K562 (cell line): ENCODE results near the gene GPR4. TPM values are rescaled to one million over a fixed set of nuclear protein-coding genes. Genes with fewer than 3 reads are reported as not detected.

ENCODE experiments used
- CXXC5 ChIP-seq: fragments of 250-450 bp; sonication (Bioruptor Pico); IDR thresholded peaks from 2 replicates; pipeline ENCODE4 v1.8.0; 2022; ENCODE audit warnings: inconsistent platforms, mild to moderate bottlenecking, moderate library complexity
- HDGF ChIP-seq: fragments of 450-650 bp; IDR thresholded peaks from 2 replicates; pipeline ENCODE4 v1.6.1; 2016
- HNRNPUL1 ChIP-seq: fragments of 200-400 bp; formaldehyde crosslinking; IDR thresholded peaks from 2 replicates; pipeline ENCODE4 v1.6.1; 2017; ENCODE audit warnings: low read length
- KDM1A ChIP-seq, 2 experiments: fragments of 450-650 bp; IDR thresholded peaks; 2 replicates each; pipeline ENCODE4 v1.6.1; 2016; ENCODE audit warnings: mild to moderate bottlenecking in 2 of 2
- KLF13 ChIP-seq: fragments of 450-650 bp; IDR thresholded peaks from 2 replicates; pipeline ENCODE4 v1.6.1; 2016; ENCODE audit warnings: missing genetic modification characterization, low read depth, mild to moderate bottlenecking, missing compliant biosample characterization, moderate library complexity, borderline replicate concordance
- LARP7 ChIP-seq: fragments of 450-650 bp; IDR thresholded peaks from 2 replicates; pipeline ENCODE4 v1.6.1; 2016
- MECOM ChIP-seq: fragments of 250-450 bp; sonication (Bioruptor Pico); IDR thresholded peaks from 2 replicates; pipeline ENCODE4 v1.8.0; 2022; ENCODE audit warnings: inconsistent platforms
- MLLT1 ChIP-seq, 2 experiments: fragments of 450-650 bp; IDR thresholded peaks; 2 replicates each; pipeline ENCODE4 v1.6.1; 2016
- NR1H2 ChIP-seq: sonication (generic); formaldehyde crosslinking; IDR thresholded peaks from 2 replicates; pipeline ENCODE4 v1.4.0; 2020; ENCODE audit warnings: mild to moderate bottlenecking, missing genetic modification reagents
- PHF20 ChIP-seq: fragments of 450-650 bp; IDR thresholded peaks from 2 replicates; pipeline ENCODE4 v1.6.1; 2018; ENCODE audit not compliant: partially characterized antibody
- PHTF2 ChIP-seq: fragments of 250-450 bp; sonication (Bioruptor Pico); IDR thresholded peaks from 2 replicates; pipeline ENCODE4 v1.5.0; 2021; ENCODE audit warnings: mild to moderate bottlenecking
- RBM34 ChIP-seq: fragments of 200-400 bp; formaldehyde crosslinking; IDR thresholded peaks from 2 replicates; pipeline ENCODE4 v1.6.1; 2018; ENCODE audit warnings: low read length, borderline replicate concordance; ENCODE audit not compliant: insufficient read depth
- TCF7L2 ChIP-seq: fragments of 150-350 bp; IDR thresholded peaks from 2 replicates; pipeline ENCODE4 v1.6.1; 2016; ENCODE audit warnings: low read depth, mild to moderate bottlenecking, low read length, moderate library complexity
- ZBTB2 ChIP-seq: fragments of 450-650 bp; IDR thresholded peaks from 2 replicates; pipeline ENCODE4 v1.6.1; 2016; ENCODE audit warnings: antibody characterized with exemption
- ZNF354B ChIP-seq: fragments of 250-450 bp; sonication (Bioruptor Pico); IDR thresholded peaks from 2 replicates; pipeline ENCODE4 v1.4.0; 2020
- ZNF584 ChIP-seq: fragments of 200-800 bp; sonication (Bioruptor generic); IDR thresholded peaks from 2 replicates; pipeline ENCODE4 v1.6.1; 2016; ENCODE audit warnings: low read depth, mild to moderate bottlenecking, missing genetic modification characterization, missing compliant biosample characterization
- ZNF79 ChIP-seq: fragments of 250-450 bp; sonication (Bioruptor Pico); IDR thresholded peaks from 2 replicates; pipeline ENCODE4 v1.4.0; 2020; ENCODE audit warnings: low read depth, mild to moderate bottlenecking, moderate library complexity
- polyA plus RNA-seq, 8 experiments: library from polyadenylated mRNA; depleted of rRNA in 4 of 8; stranded (reverse) in 5 of 8; unstranded in 3 of 8; fragments of >200 nt; fragmentation: Nextera tagmentation in 2 of 8; fragmentation: Illumina TruSeq in 1 of 8; extraction: Ambion mirVana in 2 of 8; extraction: Trizol in 1 of 8; gene quantifications; 2 replicates each; pipeline versions ENCODE4 v1.2.1 to v1.2.3, GENCODE V29; 2011 to 2014; ENCODE audit warnings: inconsistent platforms in 1 of 8, missing spikeins in 1 of 8
- total RNA-seq, 7 experiments: library from RNA; depleted of rRNA in 6 of 7; stranded (reverse); fragments of >200 nt in 6 of 7; fragmentation: Illumina TruSeq in 2 of 7; extraction: Trizol in 2 of 7; gene quantifications; 2 replicates each; pipeline versions ENCODE4 v1.2.1 to v1.2.3, GENCODE V29; 2011 to 2021; ENCODE audit warnings: low replicate concordance in 1 of 7
- TF ChIP-seq, protein P1 (sequence below), 2 experiments: fragments of 450-650 bp; formaldehyde crosslinking in 1 of 2; IDR thresholded peaks; 2 replicates each; pipeline versions ENCODE4 v1.4.0 to v1.6.1; 2014 to 2020; ENCODE audit warnings: mild to moderate bottlenecking in 2 of 2, borderline replicate concordance in 1 of 2, low read depth in 1 of 2

Gene GPR4
- total and polyA plus RNA-seq, 9 of the 15 experiments (the other 6 are each of a cell fraction or from before 2014, with no cell fraction given) = 0.03 to 0.09 (median 0.04) TPM; not detected in 5

- TF ChIP-seq TCF7L2 (no peak), PHF20 (peak; percentile 36), LARP7 (no peak), ZNF584 (no peak), NR1H2 (CRISPR knock-in tag) (0 out of 2 replicates have a peak, but pooled peaks have one; percentile 50), HDGF (peak; percentile 80; the same call in 1 of the 2 replicates), ZNF79 (no peak), HNRNPUL1 (no peak), MLLT1 (IDR thresholded peaks at IDR 0.05) (peak in 1 of 2 experiments; percentile 20; a peak in 1 of 4 replicates), MECOM (no peak), ZBTB2 (no peak), KLF13 (tag) (peak; percentile 54; the same call in 1 of the 2 replicates), KDM1A (IDR thresholded peaks at IDR 0.05) (peak; percentile 73 to 79), PHTF2 (no peak), ZNF354B (CRISPR knock-in tag) (no peak), CXXC5 (CRISPR knock-in tag) (peak; percentile 32; the same call in 1 of the 2 replicates), RBM34 (no peak)
- TF ChIP-seq, protein P1, sequence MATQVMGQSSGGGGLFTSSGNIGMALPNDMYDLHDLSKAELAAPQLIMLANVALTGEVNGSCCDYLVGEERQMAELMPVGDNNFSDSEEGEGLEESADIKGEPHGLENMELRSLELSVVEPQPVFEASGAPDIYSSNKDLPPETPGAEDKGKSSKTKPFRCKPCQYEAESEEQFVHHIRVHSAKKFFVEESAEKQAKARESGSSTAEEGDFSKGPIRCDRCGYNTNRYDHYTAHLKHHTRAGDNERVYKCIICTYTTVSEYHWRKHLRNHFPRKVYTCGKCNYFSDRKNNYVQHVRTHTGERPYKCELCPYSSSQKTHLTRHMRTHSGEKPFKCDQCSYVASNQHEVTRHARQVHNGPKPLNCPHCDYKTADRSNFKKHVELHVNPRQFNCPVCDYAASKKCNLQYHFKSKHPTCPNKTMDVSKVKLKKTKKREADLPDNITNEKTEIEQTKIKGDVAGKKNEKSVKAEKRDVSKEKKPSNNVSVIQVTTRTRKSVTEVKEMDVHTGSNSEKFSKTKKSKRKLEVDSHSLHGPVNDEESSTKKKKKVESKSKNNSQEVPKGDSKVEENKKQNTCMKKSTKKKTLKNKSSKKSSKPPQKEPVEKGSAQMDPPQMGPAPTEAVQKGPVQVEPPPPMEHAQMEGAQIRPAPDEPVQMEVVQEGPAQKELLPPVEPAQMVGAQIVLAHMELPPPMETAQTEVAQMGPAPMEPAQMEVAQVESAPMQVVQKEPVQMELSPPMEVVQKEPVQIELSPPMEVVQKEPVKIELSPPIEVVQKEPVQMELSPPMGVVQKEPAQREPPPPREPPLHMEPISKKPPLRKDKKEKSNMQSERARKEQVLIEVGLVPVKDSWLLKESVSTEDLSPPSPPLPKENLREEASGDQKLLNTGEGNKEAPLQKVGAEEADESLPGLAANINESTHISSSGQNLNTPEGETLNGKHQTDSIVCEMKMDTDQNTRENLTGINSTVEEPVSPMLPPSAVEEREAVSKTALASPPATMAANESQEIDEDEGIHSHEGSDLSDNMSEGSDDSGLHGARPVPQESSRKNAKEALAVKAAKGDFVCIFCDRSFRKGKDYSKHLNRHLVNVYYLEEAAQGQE (IDR thresholded peaks at IDR 0.05; ENCODE audit: borderline replicate concordance) = no peak
- TF ChIP-seq, protein P1 (CRISPR knock-in tag; IDR thresholded peaks at IDR 0.05; ENCODE audit: low read depth) = no peak
These were observed 37.1 kb upstream of the GPR4 start, which contains the start of gene EML2 (continued) for GRCh38 chr19:45638930-45639729.
